Fibroblast of lung (primary cell): ENCODE results near the gene DUSP9.

Experiments
- EZH2 ChIP-seq: IDR thresholded peaks from 2 replicates; pipeline ENCODE4 v1.5.1; 2012; ENCODE audit warnings: low read length, control low read depth, mild to moderate bottlenecking; ENCODE audit errors: missing control alignments
- TF ChIP-seq, protein P1 (sequence below), 2 donors: IDR thresholded peaks in 1 of 2; conservative IDR thresholded peaks in 1 of 2; 1 replicate in 1 of 2; 2 replicates in 1 of 2; pipeline ENCODE4 v1.5.1; 2011 to 2012; ENCODE audit warnings: low read length in 2 of 2, control low read depth in 1 of 2, inconsistent platforms in 1 of 2, low read depth in 1 of 2, mild to moderate bottlenecking in 1 of 2

DNA sequence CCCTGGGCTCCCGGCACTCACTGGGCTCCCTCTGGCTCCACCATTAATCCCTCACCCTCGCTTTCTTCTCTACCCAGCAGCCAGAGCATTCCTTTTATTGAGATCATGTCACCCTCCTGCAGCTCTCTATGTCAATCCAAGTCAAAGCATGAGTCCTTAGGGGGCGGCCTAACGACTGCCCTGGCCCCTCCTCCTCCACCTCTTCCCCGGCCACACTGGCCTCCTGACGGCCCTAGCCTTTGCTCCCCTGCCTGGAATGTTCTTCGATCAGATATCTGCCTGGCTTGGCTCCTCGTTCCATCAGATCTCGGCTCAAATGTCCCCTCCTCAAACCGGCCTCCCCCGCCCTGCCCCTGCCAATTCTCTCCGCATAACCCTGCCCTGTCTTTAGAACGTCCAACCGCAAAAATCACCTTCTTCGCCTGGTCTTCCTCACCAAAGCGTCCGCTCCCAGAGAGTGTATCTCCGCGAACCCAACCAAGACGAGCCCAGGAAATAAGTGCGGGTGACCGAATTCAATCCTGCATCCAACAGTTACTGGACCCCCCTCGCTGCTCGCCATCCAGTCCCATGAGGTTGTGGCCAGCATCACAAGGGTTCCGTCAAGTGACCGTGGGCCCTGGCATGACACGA lies 27.3 kb downstream of the DUSP9 start:
- TF ChIP-seq, protein P1, sequence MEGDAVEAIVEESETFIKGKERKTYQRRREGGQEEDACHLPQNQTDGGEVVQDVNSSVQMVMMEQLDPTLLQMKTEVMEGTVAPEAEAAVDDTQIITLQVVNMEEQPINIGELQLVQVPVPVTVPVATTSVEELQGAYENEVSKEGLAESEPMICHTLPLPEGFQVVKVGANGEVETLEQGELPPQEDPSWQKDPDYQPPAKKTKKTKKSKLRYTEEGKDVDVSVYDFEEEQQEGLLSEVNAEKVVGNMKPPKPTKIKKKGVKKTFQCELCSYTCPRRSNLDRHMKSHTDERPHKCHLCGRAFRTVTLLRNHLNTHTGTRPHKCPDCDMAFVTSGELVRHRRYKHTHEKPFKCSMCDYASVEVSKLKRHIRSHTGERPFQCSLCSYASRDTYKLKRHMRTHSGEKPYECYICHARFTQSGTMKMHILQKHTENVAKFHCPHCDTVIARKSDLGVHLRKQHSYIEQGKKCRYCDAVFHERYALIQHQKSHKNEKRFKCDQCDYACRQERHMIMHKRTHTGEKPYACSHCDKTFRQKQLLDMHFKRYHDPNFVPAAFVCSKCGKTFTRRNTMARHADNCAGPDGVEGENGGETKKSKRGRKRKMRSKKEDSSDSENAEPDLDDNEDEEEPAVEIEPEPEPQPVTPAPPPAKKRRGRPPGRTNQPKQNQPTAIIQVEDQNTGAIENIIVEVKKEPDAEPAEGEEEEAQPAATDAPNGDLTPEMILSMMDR (conservative IDR thresholded peaks at IDR 0.05 in 1 of 2, IDR thresholded peaks at IDR 0.05 in 1 of 2; ENCODE audit: low read depth in 1 of 2, low read length in 2 of 2): no peak
- TF ChIP-seq EZH2: no peak
